ENCODE measurements around the gene OIT3. TPM values are rescaled to one million over a fixed set of nuclear protein-coding genes. Genes with fewer than 3 reads are reported as not detected.

OIT3 gene
- total RNA-seq, 1 donor from 2014 or later = not detected

DNA sequence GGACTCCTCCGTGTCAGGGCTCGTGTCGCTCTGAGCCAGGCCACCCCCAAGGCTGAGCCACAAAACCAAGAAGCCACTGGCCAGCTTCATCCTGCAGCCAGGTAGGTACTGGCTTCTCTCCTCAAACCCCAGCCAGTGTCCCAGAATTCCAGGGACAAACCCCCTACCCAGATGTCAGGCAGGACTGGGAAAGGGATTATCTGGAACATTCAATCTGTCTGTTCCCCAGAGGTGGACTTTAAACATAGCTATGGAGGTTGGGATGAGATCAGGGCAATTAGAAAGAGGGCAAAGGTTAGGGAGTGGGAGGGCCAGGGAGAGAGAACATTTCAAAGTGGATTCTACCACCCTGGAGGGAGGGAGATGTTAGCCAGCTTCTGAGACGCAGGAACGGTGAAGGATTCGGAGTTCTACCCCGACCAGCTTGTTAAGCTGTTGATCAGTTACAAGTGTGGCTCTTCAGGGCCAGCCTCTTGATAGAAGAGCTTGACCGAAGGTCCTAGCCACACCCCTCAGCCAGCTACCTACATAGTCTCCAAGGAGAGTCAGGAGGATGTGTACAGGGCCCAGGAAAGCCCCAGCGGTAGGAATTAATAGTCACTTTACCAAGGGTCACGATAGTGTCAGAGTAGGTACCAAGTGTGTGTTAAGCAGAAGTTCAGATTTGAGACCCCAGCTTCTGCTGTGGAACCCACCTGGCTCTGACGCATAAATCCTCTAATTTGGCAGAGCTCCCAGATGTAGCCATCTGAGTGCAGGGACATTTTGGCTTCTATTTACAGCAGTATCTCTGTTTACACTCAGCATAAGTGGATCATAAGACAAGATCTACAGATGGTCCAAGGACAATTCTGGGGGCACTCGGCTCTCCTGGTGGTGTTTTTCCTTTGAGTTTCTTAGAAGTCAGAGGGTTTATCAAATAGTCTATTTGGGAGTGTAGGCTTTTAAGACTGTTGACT is 61.3 kb downstream of the OIT3 start, which contains the start of gene PLA2G12B:
TSS of gene PLA2G12B (minus strand) at position 211 of the 959 bp plus-strand sequence. CDS start at position 90, 121 bp downstream.
- no peaks in the 10 kb centered on the region for H3K27me3 ChIP-seq
- H3K4me1 ChIP-seq = no peaks in the 10 kb centered on the region
- TF ChIP-seq, protein P1, sequence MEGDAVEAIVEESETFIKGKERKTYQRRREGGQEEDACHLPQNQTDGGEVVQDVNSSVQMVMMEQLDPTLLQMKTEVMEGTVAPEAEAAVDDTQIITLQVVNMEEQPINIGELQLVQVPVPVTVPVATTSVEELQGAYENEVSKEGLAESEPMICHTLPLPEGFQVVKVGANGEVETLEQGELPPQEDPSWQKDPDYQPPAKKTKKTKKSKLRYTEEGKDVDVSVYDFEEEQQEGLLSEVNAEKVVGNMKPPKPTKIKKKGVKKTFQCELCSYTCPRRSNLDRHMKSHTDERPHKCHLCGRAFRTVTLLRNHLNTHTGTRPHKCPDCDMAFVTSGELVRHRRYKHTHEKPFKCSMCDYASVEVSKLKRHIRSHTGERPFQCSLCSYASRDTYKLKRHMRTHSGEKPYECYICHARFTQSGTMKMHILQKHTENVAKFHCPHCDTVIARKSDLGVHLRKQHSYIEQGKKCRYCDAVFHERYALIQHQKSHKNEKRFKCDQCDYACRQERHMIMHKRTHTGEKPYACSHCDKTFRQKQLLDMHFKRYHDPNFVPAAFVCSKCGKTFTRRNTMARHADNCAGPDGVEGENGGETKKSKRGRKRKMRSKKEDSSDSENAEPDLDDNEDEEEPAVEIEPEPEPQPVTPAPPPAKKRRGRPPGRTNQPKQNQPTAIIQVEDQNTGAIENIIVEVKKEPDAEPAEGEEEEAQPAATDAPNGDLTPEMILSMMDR (IDR thresholded peaks at IDR 0.05) = no peak
- DNase-seq (no peak), ATAC-seq (peak; percentile 94)
- no peak within 1 kb of the TSS for H3K27ac ChIP-seq
- H3K9me3 ChIP-seq = no peaks in the 10 kb centered on the region
- H3K36me3 ChIP-seq = no peaks in the 10 kb centered on the region
- intact Hi-C loops (cut with DNase I) = no loop called here
- no peak within 1 kb of the TSS for H3K4me3 ChIP-seq

DNA sequence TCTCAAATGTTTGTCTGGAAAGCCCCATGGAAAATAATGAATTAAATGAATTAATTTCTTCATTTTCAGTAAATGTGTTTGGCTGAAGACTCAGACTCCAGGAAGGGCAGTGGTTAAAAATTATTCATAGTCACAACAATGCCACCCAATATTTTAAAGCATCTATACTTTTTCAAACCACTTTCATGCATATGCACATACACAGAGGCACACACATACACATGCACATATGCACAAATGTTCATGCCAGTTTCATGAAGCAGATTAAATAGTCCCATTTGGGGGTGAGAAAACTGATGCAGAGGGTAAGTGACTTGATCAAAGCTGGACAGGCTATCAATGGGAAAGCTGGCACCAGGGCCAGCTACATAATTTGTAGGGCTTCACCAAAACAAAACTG is 62.5 kb downstream of the OIT3 start:
- TF ChIP-seq, protein P1 (IDR thresholded peaks at IDR 0.05) = no peak
- DNase-seq = no peak
- no peaks in the 10 kb centered on the region for H3K36me3 ChIP-seq
- intact Hi-C loops (cut with DNase I) = no loop called here
- no peaks in the 10 kb centered on the region for H3K4me1 ChIP-seq
- H3K4me3 ChIP-seq = no peak overlapping the region
- no peak for ATAC-seq
- H3K27me3 ChIP-seq = no peaks in the 10 kb centered on the region
- no peak overlapping the region for H3K27ac ChIP-seq
- H3K9me3 ChIP-seq = no peaks in the 10 kb centered on the region

DNA sequence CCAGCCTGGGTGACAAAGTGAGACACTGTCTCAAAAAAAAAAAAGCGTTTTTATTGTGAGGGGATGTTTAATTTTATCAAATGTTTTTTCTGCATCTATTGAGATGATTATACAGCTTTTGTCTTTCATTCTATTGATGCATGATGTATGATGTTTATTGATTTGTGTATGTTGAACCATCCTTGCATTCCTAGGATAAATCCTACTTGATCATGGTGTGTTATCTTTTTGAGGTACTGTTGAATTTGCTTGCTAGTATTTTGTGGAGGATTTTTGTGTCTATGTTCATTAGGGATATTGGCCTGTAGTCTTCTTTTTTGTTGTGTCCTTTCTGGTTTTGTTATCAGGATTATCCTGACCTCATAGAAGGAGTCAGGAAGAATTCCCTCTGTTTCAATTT is 83.3 kb downstream of the OIT3 start:
- DNase-seq = no peak
- TF ChIP-seq, protein P1 (IDR thresholded peaks at IDR 0.05) = no peak
- no peak overlapping the region for H3K4me3 ChIP-seq
- H3K36me3 ChIP-seq = no peaks in the 10 kb centered on the region
- H3K27me3 ChIP-seq = no peaks in the 10 kb centered on the region
- ATAC-seq = no peak
- no peaks in the 10 kb centered on the region for H3K4me1 ChIP-seq
- peaks cover 37% of the 10 kb centered on the region for H3K9me3 ChIP-seq
- intact Hi-C loops (cut with DNase I) = no loop called here
- no peak overlapping the region for H3K27ac ChIP-seq

DNA sequence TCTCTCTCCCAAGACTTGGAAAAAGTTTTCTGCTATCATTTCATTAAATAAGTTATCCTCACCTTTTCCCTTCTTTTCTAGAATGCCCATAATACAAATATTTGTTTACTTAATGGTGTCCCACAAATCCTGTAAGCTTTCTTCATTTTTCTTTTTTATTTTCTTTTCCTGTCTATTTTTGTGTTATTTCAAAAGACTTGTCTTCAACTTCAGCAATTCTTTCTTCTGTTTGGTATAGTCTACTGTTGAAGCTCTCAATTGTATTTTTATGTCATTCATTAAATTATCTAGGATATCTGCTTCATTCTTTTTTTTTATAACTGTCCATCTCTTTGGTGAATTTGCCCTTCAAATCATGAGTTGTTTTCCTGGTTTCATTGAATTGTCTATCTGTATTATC is 86.2 kb downstream of the OIT3 start:
- no peaks in the 10 kb centered on the region for H3K4me1 ChIP-seq
- TF ChIP-seq, protein P1 (IDR thresholded peaks at IDR 0.05) = no peak
- H3K36me3 ChIP-seq = no peaks in the 10 kb centered on the region
- no peaks in the 10 kb centered on the region for H3K27me3 ChIP-seq
- no peak overlapping the region for H3K27ac ChIP-seq
- DNase-seq = no peak
- H3K9me3 ChIP-seq = peaks cover 37% of the 10 kb centered on the region
- intact Hi-C loops (cut with DNase I) = no loop called here
- ATAC-seq = no peak
- no peak overlapping the region for H3K4me3 ChIP-seq

DNA sequence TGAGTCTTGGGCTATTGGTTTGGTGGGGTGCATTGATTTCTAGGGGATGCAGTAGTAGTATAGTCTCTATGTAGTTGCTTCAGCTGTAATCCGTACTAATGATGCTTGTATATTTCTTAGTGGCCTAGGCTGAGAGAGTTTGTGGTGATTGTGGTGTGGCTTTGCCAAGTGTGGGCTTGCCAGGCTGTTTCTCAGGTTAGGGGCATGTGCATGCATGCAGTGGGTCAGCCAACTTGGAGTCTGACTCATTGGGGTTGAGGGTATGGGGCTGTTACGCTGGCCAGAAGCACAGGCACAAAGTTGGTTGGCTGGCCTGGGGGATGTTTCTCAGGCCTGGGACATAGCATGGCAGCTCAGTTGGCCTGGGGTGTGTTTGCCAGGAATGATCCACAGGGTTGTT is 86.8 kb downstream of the OIT3 start:
- ATAC-seq (no peak), DNase-seq (no peak)
- no peaks in the 10 kb centered on the region for H3K36me3 ChIP-seq
- H3K4me3 ChIP-seq = no peak overlapping the region
- peaks cover 37% of the 10 kb centered on the region for H3K9me3 ChIP-seq
- H3K27me3 ChIP-seq = no peaks in the 10 kb centered on the region
- intact Hi-C loops (cut with DNase I) = no loop called here
- no peaks in the 10 kb centered on the region for H3K4me1 ChIP-seq
- H3K27ac ChIP-seq = no peak overlapping the region
- TF ChIP-seq, protein P1 (IDR thresholded peaks at IDR 0.05) = no peak
